Stimulated activated CD8-positive, alpha-beta memory T cell treated with anti-CD3 and anti-CD28 coated beads, Interleukin-4, amount 100 ng/mL, for 1 hour (primary cell): ENCODE results near the gene CDH22.

Source experiments
- DNase-seq, 2 donors: peaks; one replicate each; pipeline ENCODE4 v3.0.0-alpha.2; 2020; ENCODE audit warnings: low read depth in 2 of 2, low spot score in 1 of 2

CDH22 gene

GRCh38 chr20:46150943-46151342 is 157.4 kb downstream of the CDH22 start:
- no peak for DNase-seq

- no peak for DNase-seq
Measured at GRCh38 chr20:46148313-46149208, 159.7 kb downstream of the CDH22 start.

- DNase-seq: no peak
Measured at GRCh38 chr20:46145713-46146112, 162.6 kb downstream of the CDH22 start.

DNA sequence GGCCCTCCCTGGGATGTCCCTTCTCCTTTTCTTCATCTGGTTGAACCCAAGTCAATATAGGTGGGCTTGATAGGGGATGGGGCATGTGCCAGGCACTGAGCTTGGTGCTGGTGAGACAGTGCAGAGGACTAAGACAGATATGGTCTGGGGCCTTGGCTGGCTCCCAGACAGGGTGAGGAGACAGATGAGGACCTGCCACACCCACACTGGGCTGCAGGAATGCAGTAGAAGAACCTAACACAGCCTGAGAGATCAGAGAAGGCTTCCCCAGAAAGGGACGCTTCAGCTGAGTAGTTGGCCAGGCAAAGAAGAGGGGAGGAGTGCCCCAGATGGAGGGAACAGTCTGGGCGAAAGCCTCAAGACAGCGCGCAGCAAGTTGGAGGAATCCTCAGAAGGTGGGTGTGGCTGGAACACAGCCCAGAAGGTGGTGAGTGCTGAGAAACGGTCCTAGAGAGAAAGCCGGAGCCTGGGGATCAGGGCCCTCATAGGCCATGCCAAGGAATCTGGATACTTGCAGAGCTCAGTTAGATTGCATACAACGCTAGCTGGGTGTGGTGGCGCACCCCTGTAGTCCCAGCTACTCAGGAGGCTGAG is 163.8 kb downstream of the CDH22 start:
- no peak for DNase-seq

- DNase-seq: no peak
Measured at GRCh38 chr20:46142124-46142523, 166.2 kb downstream of the CDH22 start.

DNA sequence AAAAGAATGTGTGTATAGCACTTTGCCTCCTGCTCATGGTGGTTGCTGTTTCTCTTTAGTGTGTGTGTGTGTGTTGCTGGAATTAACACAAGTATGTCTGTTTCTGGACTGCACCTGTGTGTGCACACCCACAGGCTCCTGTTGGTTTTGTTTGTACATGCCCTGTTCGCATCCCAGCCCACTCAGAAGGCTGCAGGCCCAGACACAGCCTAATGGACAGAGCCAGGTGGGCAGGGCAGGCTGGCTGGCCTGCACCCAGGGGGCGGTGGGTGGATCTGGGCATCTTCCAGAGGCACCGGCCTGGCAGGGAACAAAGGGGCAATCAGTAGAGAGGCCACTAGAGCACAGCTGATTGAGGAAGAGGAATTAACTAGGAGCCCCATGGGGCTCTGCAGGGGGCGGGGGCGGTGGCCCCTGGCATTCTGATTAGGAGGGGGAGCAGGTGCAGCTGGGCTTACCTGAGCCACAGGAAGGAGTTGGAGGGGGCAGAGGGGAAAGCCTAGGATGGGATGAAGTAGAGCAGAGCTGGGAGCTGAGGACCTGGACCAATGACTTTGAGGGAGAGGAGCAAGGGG is 168.3 kb downstream of the CDH22 start:
- DNase-seq: no peak

GRCh38 chr20:46139266-46139889 is 168.9 kb downstream of the CDH22 start:
- DNase-seq: no peak

DNA sequence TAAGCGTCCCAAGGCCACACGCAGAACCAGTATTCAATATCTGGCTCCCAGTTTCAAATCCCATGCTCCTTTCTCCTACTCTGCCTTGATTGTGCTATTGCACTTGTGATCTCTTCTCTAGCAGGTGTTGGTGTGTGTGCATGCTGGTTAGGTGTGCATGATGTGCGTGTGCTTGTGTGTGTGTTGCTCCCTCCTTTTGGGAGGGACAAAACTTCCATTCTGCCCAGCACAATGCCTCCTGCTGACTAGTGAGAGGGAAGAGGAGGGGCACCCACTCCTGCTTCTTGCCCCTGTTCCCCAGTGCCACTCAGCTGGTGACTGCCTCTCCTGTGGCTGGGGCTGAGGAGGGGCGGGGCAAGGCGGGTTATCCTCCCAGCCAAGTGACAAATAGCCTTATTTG is 170.5 kb downstream of the CDH22 start:
- no peak for DNase-seq

GRCh38 chr20:46135856-46136633 is 172.3 kb downstream of the CDH22 start:
- no peak for DNase-seq

- DNase-seq: no peak
Measured at GRCh38 chr20:46134716-46135115, 173.6 kb downstream of the CDH22 start.

- DNase-seq: no peak
Measured at GRCh38 chr20:46133886-46134654, 174.2 kb downstream of the CDH22 start.

GRCh38 chr20:46132705-46133120 is 175.6 kb downstream of the CDH22 start:
- DNase-seq: peak; percentile 14 to 22

DNA sequence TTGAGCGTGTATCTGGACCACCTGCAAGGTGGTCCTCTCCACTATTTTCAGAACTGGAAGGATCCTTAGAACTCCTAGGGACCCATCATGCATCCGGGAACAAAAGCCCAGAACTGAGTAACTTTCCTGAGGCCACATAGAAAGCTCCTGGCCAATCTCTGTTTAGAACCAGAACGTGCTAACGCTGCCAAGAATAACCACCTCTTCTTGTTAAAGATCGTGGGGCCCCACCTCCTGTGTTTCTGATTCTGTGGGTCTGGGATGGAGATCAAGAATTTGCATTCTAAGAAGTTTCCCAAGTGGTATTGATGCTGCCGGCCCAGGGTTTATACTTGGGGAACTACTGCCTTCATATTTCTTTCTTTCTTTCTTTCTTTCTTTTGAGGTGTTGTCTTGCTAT is 176.9 kb downstream of the CDH22 start:
- DNase-seq: no peak

GRCh38 chr20:46130534-46130933 is 177.8 kb downstream of the CDH22 start:
- DNase-seq: no peak

DNA sequence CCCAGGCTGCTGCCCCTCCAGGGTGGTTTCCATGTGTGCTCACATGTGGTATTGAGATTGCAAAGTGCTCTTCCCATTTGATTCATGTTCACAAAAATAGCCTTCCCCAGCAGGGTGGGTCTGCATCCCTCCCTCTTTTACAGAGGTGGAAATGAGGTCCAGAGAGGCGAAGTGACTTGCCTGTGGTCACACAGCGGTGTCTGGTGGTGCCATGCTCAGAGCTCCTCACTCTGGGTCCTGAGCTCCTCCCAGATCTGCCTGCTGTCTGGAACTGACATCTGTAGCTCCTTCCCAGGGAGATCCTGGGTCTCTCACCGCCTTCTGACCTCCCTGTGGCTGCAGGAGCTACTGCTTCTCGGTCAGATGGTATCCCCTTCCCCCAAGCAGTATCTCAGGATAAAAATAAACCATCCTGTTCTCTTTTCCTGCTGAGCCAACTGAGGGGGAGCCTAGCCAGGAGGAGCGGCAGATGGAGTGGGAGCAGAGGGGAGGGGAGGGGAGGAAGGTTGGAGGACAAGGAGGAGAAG is 178.3 kb downstream of the CDH22 start:
- DNase-seq: no peak

- no peak for DNase-seq
Measured at GRCh38 chr20:46128310-46129151, 179.8 kb downstream of the CDH22 start.

DNA sequence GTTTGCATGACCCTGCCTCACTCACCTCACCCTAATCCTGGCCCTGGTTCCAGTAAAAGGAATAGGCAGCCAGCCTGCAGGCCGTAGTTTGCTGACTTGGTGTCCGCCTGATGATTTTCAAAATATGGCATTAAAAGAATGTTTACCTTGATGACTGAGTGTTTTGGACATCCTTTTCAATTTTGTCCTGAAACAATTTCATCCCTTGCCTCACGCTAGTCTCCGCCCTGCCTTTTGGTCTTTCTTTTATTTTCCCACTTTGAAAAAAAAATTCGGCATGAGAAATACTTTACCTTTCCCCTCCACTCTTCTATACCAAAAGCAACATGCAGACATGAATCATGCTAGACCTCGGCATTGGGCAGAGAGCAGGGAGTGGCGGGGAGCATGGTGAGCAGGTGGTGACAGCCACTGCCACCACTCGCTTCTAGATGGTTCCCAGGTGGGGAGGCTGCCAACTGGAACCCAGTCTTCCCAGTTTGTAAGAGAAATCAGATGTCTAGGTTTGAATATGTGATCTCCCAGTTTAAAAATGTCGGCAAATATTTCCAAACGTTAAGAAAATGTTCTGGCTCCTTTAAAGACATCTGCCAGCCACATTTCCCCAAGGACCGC is 180.8 kb downstream of the CDH22 start:
- no peak for DNase-seq

GRCh38 chr20:46126440-46127056 is 181.8 kb downstream of the CDH22 start:
- DNase-seq: no peak
